Medulla oblongata (tissue), 1 donor: ENCODE results near the gene MYH9.
"Not testable (repeated sequence)": the region's sequence is repeated elsewhere in the genome, so short reads cannot be mapped to it uniquely, and the experiment has no call there.

Source experiments
- DNase-seq: peaks from one replicate; pipeline ENCODE4 v3.0.0-alpha.2; 2015; ENCODE audit errors: extremely low spot score

Gene MYH9

DNA sequence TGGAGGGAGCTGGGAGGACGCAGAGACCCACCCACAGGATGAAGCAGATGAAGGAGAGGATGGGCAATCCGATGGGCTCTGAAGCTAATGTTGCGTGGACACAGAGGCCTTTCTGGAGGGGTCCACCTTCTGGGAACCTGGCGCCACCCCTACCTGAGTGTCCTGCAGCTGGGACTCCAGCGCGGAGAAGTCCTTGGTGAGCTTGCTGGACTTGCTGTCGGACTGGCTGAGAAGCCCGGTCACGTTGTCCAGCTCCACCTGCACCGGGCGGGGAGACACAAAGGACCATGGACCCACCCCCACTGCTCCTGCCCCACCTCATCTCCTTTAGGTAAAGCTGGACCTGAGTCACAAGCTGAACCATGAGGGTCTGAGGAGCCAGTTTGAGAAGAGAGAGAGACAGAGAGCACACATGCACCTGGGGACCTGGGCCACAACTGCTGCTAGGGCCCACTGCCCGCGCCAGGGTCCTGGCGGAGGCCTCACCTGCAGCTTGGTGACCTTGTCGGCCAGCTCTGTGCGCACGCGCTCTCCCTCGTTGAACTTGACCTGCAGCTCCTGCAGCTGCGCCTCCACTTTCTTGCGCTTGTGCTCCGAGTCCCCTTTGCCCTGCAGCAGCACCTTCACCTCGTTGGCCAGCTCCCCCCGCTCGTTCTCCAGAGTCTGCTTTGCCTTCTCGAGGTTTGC is 94.0 kb downstream of the MYH9 start:
- no peak for DNase-seq

GRCh38 chr22:36292823-36293530 is 94.8 kb downstream of the MYH9 start:
- no peak for DNase-seq

- DNase-seq: no peak
Observed at GRCh38 chr22:36291831-36292740, 95.7 kb downstream of the MYH9 start.

- not testable (repeated sequence) for DNase-seq
Observed at GRCh38 chr22:36290391-36291075, 97.2 kb downstream of the MYH9 start.

DNA sequence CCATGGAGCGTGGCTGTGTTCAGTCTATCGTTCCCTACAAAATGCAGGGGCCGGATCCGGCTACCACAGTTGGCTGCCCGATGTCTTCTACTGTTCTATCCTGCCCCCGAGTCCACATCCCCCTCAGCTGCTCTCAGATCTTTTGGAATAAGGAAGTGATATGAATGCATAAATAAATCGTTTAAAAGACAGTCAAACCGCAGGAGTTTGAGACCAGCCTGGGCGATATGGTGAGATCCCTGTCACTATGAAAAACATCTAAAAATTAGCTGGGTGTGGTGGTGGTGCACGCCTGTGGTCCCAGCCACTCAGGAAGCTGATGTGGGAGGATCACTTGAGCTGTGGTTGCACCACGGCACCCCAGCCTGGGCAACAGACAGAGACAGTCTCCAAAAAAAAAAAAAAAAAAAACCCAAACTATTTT is 97.8 kb downstream of the MYH9 start:
- not testable (repeated sequence) for DNase-seq

DNA sequence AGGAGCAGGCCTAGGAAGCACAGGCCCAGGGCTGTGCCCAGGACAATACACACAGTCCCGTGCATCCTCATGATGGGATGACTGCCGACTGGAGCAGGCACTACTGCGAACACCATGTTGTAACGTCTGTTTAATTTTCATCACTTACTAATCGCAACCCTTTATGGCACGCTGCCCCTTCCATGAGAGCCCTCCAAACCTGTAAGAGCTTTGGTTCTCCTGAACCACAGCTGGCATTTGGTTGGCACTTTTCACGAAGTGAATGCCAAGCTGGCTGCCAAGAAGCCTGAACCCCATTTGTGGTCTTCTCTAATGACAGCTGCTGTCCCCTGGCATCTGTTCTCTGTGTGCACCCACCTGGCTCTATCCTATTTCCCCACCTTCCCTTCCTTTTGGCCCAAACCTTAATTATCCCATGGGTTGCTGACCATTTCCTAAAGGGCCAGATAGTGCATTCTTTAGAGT is 98.3 kb downstream of the MYH9 start:
- no peak for DNase-seq

DNA sequence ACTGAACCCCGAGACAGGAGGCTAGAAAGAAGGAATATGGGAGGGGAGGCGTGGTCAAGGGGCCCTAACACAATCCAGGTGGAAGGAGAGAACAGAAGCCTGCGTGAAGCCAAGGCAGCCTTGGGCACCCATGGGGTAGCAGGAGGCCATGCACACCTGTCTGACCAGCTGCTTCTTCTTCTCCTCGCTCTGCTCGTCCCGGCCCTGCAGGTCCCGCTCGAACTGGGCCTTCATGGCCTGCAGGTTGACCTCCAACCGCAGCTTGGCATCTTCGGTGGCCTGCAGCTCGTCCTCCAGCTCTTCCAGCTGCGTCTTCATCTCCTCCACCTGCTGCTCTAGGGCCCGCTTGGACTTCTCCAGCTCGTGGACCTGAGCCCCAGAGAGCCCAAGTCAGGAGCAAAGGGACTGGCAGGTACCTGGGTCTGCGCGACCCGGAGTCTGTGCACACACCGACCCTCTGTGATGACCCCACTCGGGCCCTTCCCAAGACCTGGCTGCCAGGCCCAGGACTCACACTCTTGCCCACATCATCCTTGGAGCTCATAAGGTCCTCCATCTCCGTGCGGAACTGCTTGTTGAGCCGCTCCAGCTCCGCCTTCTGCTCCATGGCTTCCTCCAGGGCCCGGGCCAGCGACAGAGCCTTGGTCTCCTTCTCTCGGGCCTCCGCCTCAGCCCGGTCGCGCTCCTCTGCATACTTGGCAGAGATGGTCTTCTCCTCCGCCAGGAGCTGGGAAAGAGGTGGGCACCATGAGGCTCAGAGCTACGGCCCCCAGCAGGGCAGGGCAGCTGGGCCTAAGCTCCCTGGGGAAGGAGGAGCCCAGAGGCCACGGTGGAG is 99.0 kb downstream of the MYH9 start:
- no peak for DNase-seq

DNA sequence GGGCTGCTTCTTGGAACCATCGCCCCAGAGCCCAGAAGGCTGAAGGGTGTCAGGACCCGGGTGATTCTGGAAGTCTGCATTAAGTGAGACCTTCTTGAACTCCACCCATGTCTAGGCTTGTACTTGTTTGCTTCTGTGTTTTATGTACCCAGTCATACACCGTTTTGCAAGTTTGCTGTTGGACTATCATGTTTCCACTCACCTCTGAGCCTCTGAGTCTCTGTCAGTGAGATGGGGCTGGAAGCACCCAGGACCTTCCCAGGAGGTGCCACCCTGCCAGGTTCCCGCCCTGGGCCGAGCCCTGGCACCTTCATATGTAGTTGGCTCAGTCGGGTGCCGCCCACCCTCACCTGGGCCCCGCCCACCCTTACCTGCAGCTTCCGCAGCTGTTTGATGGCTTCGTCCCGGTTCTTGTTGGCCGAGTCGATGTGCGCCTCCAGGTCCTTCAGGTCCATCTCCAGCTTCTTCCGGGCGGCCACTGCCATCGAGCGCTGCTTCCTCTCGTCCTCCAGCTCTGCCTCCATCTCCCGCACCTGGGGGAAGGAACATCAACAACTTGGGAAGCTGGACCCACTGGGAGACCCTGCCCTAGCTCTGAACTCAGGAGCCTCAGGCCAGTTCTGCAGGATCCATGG is 99.8 kb downstream of the MYH9 start:
- no peak for DNase-seq

DNA sequence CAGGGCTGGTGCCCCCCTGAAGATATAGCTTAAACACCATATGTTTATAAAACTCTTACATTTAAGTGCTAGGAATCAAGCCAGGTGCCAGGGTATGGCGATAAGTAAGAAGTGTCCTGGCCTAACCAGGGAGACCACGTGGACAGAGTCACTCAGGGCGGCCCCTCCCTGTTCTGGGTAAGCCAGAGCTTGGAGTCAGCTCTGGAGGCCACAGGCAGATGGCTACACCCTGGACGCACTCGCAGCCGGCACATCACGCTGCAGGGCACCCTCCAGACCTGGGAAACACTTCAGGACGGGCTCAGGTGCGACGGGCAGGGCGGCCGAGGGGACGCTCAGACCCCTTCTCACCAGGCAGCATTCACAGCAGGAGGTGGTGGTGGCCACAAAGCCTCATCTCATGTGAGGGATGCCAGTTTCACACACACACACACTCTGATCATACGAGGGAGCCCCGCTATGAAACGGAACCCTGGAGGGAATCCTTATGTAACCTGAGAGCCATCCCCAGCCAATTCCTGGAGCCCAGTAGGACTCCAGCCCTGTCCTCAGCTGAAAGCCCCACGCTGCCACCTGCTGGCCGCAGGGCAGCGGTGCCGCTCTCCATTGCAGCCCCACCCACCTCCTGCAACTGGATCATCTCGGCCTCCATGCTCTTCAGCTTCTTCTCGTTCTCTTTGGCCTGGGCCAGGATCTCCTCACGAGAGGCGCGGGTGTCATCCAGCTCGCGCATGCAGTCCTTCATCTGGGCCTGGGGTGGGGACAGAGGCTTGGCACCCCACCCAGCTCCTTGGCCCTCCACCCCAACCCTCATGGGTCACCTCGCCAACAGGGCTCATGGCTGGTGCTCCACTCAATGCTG is 101.4 kb downstream of the MYH9 start:
- peak; percentile 81 for DNase-seq

DNA sequence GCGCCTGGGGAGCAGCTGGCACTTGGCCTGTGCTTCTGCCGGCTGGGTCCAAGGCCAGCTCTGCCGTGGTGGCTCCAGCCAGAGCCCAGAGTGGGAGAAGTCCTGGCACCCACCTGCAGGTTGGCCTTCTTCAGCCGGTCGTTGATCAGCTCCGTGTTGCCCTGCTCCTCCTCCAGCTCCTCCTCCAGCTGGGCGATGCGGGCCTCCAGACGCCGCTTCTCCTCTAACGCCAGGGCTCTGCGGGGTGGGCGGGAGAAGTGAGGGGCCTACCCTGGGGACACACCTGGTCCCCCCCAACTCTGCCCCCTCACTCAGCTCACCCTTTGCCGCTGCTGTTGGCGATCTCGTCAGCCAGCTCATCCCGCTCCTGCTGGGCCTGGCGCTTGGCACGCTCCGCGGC is 102.2 kb downstream of the MYH9 start:
- no peak for DNase-seq

DNA sequence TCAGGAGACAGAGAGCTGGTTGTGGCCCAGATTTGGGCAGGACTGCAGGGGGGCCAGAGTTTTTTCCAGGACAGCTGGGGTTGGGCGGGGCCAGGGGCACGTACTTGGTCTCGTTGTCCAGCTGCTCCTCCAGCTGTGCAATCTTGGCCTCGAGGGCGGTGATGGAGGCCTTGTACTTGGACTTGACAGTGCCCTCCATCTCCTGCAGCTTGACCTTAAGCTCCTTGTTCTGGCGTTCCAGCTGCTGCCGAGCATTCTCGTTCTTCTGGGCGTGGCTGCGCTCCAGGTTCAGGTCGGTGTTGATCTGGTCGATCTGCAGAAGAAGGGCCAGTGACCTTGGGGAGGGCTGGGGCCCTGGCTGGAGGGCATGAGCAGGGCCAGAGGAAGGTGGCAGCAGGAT is 102.8 kb downstream of the MYH9 start:
- no peak for DNase-seq

- no peak for DNase-seq
Observed at GRCh38 chr22:36284171-36284571, 103.6 kb downstream of the MYH9 start.

- no peak for DNase-seq
Observed at GRCh38 chr22:36282328-36282831, 105.4 kb downstream of the MYH9 start.

DNA sequence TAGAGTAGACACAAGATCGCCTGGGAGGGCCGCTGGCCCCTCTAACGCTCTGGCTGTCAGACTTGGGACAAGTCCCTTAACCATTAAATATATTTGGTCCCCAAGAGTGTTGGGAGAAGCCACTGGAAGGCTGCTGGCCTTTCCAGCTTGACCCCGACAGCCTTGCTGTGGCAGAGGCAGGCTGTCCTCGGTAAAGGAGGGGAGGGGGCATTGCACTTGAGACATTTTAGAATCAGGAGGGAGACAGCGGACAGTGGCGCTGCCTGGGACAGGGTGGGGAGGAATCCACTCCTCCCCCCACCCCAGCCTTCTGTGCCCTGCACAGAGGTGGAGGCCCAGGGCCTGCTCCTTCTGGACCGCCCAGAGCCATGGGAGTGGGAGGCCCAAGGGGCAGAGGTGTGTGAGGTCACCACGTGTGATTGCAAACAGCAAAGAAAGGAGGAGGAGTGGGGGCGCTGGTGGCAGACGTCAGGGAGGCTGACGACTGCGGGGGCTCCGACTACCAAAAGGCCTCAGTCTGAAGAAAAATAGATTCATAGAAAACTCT is 105.9 kb downstream of the MYH9 start:
- DNase-seq: no peak

- no peak for DNase-seq
Observed at GRCh38 chr22:36280379-36280778, 107.4 kb downstream of the MYH9 start.

- no peak for DNase-seq
Observed at GRCh38 chr22:36279219-36279666, 108.5 kb downstream of the MYH9 start.

GRCh38 chr22:36277482-36278291 is 110.1 kb downstream of the MYH9 start:
- DNase-seq: peak; percentile 77

DNA sequence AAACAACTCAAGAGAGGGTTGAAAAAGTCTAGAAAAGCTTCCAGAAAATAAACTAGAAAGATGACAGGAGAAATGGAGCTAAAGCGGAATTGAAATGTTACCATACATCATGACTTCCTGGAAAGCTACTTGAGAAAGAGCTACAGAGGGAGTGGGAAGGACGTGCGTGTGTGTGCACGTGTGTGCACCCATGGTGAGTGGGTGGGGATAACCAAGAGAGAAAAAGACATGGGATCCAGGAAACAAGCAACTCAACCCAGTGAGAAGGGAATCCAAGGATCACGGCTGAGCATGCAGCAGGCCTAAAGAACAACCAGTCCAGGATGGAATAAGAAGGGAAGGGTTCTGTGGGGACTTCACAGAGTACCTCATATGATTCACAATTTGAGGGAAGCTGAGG is 113.2 kb downstream of the MYH9 start:
- DNase-seq: no peak
